Stimulated activated CD4-positive, alpha-beta T cell treated with anti-CD3 and anti-CD28 coated beads, TNF-alpha, amount 100 ng/mL, for 1 hour (primary cell): ENCODE measurements around the gene ACCS.

Source experiments
- DNase-seq, 3 donors: peaks; one replicate each; pipeline ENCODE4 v3.0.0-alpha.2; 2020; ENCODE audit warnings: low read depth in 3 of 3, low spot score in 1 of 3

ACCS gene

DNA sequence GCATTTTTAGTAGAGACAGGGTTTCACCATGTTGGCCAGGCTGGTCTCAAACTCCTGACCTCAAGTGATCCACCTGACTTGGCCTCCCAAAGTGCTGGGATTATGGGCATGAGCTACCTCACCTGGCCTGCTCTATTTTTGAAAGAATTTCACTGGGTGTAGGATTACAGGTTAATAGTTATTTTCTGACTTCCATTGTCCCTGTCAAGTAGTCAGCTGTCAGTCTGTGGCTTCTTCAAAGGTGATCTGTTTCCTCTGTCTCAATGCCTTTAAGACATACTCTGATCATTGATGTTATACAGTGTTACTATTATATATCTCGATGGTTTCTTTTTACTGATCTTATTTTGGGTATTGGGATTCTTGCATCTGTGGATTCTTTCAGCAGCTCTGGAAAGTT lies 19.3 kb downstream of the ACCS start:
- DNase-seq, result no peak

DNA sequence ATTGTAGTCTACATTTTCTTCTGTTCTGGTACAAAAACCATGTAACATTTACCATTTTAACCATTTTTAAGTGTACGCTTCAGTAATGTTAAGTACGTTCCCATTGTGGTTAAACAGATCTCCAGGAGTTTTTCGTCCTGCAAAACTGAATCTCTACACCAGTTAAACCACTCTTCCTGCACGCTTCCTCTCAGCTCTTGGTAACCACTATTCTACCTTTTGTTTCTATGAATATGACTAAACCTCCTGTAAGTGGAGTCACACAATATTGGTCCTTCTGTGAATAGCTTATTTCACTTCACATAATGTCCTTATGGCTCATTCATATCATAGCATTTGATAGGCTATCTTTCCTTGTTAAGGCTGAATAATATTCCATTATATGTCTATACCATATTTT lies 22.3 kb downstream of the ACCS start:
- DNase-seq, result no peak

DNA sequence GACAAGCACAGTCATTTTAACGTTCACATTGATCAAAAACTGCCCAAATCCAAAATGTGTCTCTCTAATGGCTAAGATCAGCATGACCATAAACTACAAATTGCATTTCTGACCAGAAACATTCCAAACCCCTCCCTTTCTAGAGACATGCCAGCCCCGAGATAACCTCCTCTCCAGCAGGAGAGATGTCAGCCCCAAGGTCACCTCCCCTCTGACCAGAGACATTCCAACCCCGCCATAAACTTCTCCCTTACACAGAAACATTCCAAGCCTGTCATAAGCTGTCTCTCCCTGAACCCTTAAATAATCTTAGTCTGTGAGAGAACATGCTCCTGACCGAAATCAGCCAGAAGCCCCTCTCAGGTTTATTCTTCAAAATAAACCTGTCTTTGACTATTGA lies 22.8 kb downstream of the ACCS start:
- DNase-seq, result no peak

DNA sequence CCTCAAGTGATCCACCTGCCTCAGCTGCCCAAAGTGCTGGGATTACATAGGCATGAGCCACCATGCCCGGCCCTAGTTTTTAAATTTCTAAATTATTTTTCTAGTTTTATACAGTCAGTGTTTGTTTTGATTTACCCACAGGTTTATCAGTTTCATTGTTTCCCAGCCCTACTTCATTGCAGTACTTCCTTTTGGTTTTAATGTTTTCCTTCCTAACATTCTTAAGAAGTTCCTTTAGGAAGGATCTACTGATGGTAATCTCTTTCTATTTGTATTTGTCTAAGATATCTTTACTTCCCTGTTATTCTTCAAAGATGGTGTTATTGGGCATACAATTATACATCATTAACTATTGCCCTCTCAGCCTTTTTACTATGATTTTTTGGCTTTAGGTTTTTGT lies 24.5 kb downstream of the ACCS start:
- no peak for DNase-seq

DNA sequence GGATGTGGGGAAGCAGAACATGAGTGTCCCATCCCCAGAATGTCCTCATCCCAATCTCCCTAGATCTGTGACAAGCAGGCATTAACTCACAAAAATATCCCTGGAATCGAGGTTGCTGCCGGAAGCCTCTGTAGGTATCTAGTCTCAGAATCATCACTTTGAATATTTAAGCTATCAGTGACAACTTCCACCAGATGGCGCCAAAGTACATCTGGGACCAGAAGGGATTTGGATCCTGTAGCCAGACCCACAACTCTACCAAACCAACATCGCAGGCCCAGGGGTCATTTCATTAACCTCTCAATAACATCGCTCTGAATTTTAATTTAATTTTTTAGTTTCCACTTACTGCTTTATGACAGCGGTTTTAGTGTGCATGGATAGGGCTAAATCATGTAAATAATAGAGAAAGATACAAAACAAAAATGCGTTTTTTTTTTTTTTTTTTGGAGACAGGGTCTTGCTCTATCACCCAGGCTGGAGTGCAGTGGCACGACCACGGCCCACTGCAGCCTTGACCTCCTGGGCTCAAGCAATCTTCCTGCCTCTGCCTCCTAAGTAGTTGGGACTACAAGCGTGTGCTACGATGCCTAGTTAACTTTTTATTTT lies 28.3 kb downstream of the ACCS start:
- DNase-seq, result peak; percentile 22 to 54 (median 41)

DNA sequence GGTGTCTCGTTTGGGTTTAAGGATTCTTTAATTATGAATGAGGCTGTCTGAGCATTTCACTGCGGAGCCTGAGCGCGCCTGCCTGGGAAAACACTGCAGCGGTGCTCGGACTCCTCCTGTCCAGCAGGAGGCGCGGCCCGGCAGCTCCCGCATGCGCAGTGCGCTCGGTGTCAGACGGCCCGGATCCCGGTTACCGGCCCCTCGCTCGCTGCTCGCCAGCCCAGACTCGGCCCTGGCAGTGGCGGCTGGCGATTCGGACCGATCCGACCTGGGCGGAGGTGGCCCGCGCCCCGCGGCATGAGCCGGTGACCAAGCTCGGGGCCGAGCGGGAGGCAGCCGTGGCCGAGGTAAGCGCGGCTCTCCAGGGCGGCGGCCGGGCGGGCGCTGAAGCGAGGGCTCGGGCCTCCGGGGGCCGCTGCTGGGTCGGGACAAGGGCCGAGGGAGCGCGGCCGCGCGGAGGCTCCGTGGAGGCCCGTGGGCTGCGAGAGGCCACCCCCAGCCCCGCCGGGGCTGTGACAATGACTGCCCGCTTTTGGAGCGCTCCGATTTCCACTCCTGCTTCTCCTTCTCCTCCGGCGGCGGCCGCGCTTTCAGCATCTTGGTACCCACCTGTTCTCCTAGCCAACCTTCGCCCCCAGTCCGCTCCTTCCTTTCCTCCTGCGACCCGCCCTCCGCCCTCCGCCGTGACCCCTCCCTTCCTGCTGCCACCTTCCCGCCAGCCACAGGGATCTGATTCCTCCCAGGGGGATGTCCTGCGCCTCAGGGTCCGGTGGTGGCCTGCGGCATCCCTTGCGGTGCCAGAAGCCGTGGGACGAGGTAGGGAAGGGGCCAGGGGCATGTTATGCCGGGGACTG lies 29.7 kb downstream of the ACCS start, which contains the start of gene EXT2:
EXT2 (plus strand) TSS at position 173 of the 854 bp plus-strand sequence. CDS start 12,035 bp downstream, outside the sequence.
- peak; percentile 72 to 78 (median 72) for DNase-seq

DNA sequence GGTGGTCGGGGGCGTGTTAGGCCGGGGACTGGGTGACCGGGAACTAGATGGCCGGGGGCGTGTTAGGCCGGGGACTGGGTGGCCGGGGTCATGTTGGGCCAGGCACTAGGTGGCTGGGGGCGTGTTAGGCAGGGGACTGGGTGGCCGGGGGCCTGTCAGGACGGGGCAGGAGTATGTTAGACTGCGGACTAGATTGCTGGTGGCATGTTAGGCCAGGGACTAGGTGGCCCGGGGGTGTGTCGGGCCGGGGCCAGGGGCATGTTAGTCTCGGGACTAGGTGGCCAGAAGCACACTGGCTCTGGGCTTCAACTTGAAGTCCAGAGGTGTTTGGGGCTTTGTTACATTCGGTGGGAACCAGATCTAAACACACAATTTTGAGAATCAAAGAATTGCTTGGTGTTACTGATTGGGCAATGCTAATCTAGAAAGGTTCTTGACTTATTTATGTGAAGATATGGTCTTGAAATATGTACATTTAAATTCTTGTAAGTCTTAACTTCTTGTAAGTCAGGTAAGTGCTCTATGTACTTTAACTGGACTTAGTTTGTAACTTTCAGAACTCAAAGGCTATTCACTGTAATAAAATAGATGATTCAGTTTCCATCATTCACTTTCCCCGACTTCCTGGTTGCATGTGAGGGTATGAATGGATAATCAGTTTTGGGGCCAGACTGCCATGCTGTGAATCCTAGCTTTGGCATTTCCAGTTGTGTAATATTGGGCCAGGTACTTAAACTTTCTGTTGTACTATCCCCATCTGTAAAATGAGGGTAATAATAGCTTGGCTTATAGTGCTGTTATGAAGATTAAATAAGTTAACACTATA lies 30.5 kb downstream of the ACCS start:
- DNase-seq, result no peak

DNA sequence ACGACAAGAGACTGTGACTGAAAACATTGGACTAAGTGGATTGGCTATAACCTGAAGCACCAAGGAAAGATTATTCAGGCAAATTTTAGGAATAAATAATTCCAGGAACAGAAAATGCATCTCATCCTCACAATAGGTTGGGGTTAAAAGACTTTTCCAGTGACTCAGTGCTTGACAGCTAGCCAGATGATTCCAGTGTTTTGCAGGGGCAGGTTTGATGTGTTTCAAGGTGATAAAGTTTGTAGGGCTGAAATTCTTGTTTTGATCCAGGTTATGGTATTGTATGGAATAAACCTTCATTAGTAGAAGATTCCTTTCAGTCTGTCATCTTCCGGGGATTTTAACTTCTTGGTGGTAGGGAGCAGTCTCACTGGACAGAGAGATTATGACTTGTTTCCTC lies 31.8 kb downstream of the ACCS start:
- no peak for DNase-seq

DNA sequence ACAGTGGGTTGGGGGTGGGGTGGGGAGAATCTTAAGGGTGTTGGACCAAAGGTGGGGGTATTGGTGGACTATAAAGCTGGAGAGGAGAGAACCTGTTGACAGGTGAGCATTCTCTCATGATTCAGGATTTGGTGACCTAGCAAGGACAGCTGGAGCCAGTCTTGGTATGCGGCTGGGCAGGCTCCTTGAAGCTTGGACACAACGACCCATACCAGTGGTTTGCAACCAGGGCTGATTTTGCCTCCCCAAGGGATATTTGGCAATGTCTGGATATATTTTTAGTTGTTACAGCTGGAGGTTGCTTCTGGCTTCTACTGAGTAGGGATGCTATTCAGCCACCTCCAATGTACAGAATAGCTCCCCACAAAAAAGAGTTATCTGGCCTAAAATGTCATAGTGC lies 35.0 kb downstream of the ACCS start:
- no peak for DNase-seq

DNA sequence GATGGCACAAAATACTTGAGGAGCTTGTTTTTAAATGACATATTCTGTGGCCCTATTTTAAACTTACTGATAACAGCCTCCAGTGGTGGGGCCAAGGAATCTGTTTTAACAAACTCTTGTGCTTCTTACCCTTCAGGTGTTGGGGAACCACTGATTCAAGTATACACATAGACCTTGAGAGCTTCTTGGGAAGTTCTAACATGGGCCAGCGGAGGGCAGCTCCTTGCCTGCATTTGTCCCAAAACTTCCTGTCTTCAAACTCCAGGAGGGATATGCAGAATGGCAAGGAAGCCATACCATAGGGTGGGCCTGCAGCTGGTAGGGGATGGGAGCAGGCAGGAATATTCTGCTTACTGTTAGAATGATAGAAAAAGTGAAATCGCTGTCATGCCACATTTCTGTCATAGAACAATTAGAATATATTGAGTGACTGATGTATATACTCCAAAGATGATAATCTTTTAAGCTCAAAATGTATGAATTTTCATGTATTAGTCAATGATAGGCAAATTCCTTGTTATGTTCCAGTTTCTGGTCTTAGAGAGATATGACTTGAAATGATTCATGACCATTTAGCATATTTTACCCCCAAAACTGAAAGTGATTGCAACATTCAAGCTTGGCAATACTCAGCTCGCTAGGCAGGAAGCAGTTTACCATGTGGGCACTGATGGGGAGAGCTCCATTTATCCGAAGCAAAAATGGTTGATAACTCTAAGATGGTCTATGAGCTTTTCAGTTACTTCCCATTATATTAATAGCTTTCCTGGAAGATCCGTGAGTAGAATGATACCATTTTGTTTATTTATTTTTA lies 38.6 kb downstream of the ACCS start:
- no peak for DNase-seq

DNA sequence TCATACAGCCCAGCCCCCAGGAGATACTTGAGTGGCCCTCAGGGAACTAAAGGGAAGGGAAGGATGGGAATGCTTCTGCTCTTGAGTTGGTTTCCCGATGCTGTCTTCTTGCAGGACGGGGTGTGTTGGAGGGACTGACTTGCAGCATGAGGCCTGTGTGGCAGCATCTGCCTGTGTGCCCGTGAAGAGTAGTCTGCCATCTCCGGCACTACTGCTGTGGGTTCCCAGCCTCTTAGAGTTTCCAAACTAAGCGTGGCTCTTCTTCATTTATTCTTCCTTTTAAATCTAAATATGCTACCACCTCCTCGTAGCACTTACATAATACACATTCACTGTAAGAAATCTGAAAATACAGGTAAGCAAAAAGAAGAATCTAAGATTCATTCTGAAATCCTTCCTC lies 42.2 kb downstream of the ACCS start:
- DNase-seq, result no peak

DNA sequence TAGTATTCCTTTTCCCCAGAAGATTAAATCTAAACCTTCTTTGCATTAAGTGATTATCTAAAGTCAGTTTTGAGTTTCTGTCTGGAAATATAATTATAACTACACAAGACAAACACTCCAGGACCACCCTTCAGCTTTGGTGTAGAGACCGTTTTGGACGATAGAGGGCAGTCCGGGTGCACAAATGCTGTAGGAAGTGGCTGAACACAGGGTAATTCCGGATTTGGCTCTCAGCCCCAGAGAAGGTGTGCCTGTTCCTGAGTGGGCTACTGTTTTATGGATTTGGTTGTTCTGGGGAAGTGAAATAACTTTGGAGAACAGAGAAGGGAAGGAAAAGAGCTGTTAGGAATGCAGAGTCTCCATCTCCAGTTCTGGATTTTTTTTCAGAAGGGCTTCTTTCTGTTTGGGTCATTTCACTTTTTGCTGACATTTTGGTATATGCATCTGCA lies 44.2 kb downstream of the ACCS start:
- DNase-seq, result peak in 2 of 3 donors; percentile 7 to 19

DNA sequence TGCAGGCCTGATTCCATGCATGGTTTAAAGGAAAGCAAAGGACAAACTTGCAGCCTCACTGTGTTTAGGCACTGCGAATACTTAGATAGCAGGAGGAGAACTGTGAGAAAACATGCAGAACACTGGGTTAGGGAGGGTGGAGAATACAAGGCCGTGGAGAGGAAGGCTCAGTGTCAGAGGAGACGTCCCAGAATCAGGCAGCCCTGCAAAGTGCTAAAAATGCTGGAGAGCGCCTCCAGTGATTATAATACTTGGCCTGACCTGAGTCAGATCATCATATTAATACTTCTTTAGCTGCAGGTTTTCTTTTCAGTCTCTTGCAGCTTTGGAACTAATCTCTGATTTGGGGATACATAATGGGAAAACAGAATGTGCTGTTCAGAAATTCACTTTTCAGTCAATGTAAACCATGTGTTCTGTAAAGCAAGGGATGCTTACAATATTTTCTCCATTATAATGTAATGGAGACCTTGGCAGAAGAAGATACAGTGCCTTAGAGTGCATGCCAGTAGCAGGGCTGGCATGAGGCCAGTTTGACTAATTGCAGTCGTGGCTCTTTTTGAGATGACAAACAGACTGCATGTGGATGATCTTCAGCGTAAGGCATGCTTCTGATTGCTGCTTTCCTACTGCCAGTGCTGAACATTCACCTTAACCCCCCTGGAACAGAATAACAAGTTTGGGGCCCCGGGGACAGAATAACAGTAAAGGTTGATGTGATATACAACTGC lies 46.2 kb downstream of the ACCS start:
- DNase-seq, result no peak

DNA sequence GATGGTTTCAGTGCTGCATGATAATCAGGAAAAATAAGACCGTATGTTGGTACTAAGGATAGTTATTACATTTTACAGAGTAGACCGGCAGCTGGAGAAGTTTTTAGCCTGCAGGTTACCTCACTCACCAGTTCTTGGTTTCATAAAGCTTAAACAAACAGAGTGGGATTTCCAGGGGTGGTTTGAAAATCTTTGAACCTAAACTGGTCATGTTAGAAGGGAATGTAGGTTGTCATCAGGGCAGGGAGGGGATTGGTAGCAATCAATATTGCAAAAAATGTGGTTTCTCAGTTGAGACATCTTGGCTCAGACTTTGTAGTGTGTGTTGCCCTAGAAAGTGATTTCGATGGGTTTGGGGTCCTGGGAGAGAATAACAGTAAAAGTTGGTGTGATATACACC lies 46.9 kb downstream of the ACCS start:
- DNase-seq, result no peak

DNA sequence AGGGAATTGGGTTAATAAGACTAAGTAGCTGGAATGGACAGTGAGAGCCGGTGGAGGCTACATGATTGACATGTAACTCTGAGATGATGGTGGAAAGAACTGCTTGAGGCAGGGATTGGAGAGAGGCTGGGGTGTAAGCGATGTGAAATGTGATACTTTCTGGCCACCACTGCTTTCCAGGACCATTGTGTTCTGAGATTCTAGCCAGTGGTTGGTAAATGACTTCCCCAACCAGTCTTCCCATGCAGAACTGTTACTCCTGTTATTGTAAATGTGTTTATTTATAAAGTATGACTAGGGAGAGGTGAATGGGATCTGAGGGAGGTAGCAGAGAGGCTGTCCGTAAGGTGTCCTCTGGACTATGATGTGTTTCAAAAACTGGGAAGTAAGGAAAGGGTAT lies 47.5 kb downstream of the ACCS start:
- no peak for DNase-seq

DNA sequence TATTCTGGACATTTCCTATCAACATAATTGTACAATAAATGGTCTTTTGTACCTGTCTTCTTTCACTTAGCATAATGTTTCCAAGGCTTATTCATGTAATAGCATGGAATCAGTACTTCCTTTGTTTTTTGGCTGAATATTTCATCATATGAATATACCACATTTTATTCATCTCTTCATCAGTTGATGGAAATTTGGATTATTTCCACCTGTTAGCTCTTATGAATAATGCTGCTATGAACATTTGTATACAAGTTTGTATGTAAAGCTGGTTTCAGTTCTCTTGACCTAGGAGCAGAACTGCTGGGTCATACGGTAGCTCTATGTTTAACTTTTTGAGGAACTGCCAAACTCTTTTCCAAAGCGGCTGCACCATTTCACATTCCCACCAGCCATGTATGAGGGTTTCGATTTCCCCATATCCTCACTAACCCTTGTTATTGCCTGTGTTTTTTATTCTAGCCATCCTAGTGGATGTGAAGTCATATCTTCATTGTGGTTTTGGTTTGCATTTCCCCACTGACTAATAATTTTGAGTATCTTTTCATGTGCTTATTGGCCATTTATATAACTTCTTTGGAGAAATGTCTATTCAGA lies 50.3 kb downstream of the ACCS start:
- DNase-seq, result no peak

DNA sequence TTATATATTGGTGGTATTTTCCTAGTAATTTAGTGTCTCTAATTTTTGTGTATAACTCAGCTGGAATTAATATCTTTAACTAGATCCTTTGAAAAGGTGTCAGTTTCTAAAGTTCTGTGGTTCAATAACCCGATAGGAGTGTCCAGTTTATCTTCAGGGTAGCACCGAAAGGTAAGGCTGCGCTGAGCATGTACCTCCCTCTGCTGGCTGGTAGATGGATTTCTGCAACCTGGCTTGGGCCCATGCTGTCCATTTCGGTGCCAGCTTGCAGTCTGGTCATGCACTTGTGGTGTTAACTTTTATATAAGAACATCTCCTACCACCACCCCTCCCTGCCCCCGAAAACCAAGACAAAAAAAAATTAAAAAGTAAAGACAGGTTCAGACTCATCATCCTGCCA lies 54.1 kb downstream of the ACCS start:
- DNase-seq, result no peak

DNA sequence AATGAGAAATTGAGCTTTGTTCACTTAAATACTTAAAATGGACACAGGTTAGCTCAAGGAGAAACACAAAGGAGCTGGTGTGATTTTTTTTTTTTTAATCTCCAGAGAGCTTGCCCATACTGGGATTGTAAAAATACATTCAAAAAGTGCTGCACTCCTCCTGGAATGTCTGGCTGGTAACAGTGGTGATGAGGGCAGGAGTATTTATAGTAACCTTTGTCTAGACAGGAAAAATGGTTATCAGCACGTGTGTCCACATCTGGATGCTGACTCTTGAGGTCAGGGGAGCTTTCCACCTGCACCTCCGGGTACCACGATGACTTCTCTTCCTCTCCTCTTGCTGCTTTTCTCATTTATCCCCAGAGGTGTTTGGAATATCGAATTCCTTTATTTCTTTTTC lies 59.5 kb downstream of the ACCS start:
- DNase-seq, result no peak

DNA sequence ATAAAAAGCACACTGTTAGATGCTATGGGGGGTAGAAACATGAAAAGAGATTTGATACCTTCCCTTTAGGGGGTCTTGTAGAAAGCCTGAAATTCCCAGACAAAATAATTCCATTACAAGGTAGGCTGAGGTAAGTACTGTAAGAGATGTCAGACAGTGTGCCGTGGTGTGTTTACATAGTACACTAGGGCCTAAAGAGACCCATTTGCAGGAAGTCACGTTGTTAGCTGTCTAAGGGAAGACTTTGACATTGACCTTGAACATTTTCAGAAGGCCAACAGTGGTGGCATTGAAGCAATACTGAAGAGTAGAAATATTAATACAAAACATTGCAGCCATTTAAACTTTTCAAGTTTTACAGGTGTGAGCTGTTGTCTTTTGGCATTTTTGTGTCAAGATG lies 60.2 kb downstream of the ACCS start:
- DNase-seq, result no peak

DNA sequence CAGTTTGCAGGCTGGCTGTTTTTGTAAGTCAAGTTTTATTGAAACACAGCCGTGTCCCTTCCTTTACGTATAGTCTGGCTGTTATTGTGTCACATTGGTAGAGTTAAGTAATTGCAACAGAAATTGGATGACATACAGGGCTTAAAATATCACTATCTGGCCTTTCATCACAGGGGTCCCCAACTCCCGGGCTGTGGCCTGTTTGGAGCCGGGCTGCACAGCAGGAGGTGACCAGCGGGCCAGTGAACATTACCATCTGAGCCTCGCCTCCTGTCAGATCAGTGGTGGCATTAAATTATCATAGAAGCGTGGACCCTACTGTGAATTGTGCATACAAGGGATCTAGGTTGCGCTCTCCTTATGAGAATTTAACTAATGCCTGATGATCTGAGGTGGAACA lies 61.1 kb downstream of the ACCS start:
- DNase-seq, result no peak
